ENCODE results near the gene OR9G4. TPM values are rescaled to one million over a fixed set of nuclear protein-coding genes. Genes with fewer than 3 reads are reported as not detected.

Gene OR9G4
- total RNA-seq = not detected
- not detected for polyA plus RNA-seq (2013, experiment 1 of 2)
- polyA plus RNA-seq (2013, experiment 2 of 2) = not detected
- long read RNA-seq, experiment 1 = 0 reads
- long read RNA-seq, experiment 2 = 0 reads
- long read RNA-seq, experiment 3 = 0 reads
- long read RNA-seq, experiment 4 = 0 reads

GRCh38 chr11:56748597-56748996 is at the start of gene OR9G4:
Gene OR9G4 (minus strand): TSS chr11:56748697. CDS start chr11:56743766, 4,931 bp downstream.
- Mint-ChIP-seq H3K36me3 (ENCODE audit: low read depth) (no peaks in the 10 kb centered on the region), H3K4me1 (no peaks in the 10 kb centered on the region), H3K9me3 (peaks cover 3% of the 10 kb centered on the region), H3K4me3 (no peak within 1 kb of the TSS), H3K27ac (no peak within 1 kb of the TSS), H3K27me3 (ENCODE audit: insufficient read depth) (no peaks in the 10 kb centered on the region)
- DNase-seq = no peak
- no peak within 1 kb of the TSS for H3K4me3 ChIP-seq (ENCODE audit: low read length)
- H3K4me1 ChIP-seq (ENCODE audit: control insufficient read depth, insufficient read depth, low read length) = no peaks in the 10 kb centered on the region
- H3K36me3 ChIP-seq (ENCODE audit: control insufficient read depth, insufficient read depth, low read length) = no peaks in the 10 kb centered on the region
- no peak within 1 kb of the TSS for H3K9ac ChIP-seq (ENCODE audit: extremely low read depth, low read length, poor library complexity, severe bottlenecking)
- no peak for TF ChIP-seq CTCF (conservative IDR thresholded peaks at IDR 0.05)
- no peaks in the 10 kb centered on the region for H3K9me3 ChIP-seq (ENCODE audit: control insufficient read depth, low read length)
- no peak within 1 kb of the TSS for H3K27ac ChIP-seq (ENCODE audit: low read depth, low read length)
- no CpG with 5 or more reads among the region's 1 CpG for WGBS, 2 experiments (ENCODE audit: insufficient coverage in 1 of 2, insufficient read length in 1 of 2)
- no peaks in the 10 kb centered on the region for H3K27me3 ChIP-seq (ENCODE audit: control insufficient read depth, insufficient read depth, low read length, poor library complexity, severe bottlenecking)

GRCh38 chr11:56783448-56784041 is 35.0 kb upstream of the OR9G4 start:
- Mint-ChIP-seq H3K4me3 (no peak overlapping the region), H3K4me1 (no peaks in the 10 kb centered on the region), H3K27me3 (ENCODE audit: insufficient read depth) (no peaks in the 10 kb centered on the region), H3K9me3 (peaks cover 7% of the 10 kb centered on the region), H3K36me3 (ENCODE audit: low read depth) (no peaks in the 10 kb centered on the region), H3K27ac (no peak overlapping the region)
- Histone ChIP-seq H3K27ac (ENCODE audit: low read depth, low read length) (no peak overlapping the region), H3K36me3 (ENCODE audit: control insufficient read depth, insufficient read depth, low read length) (no peaks in the 10 kb centered on the region), H3K4me3 (ENCODE audit: low read length) (no peak overlapping the region), H3K4me1 (ENCODE audit: control insufficient read depth, insufficient read depth, low read length) (no peaks in the 10 kb centered on the region), H3K27me3 (ENCODE audit: control insufficient read depth, insufficient read depth, low read length, poor library complexity, severe bottlenecking) (no peaks in the 10 kb centered on the region), H3K9ac (ENCODE audit: extremely low read depth, low read length, poor library complexity, severe bottlenecking) (no peak overlapping the region), H3K9me3 (ENCODE audit: control insufficient read depth, low read length) (peaks cover 20% of the 10 kb centered on the region)
- no peak for DNase-seq
- WGBS, 2 experiments (ENCODE audit: insufficient coverage in 1 of 2, insufficient read length in 1 of 2) = 17 to 23% methylated on average over 1 to 5 of the region's 6 CpGs
- peak; percentile 85 for TF ChIP-seq CTCF (conservative IDR thresholded peaks at IDR 0.05)

- Mint-ChIP-seq H3K4me1 (no peaks in the 10 kb centered on the region), H3K9me3 (peaks cover 7% of the 10 kb centered on the region), H3K27me3 (ENCODE audit: insufficient read depth) (no peaks in the 10 kb centered on the region), H3K4me3 (no peak overlapping the region), H3K36me3 (ENCODE audit: low read depth) (no peaks in the 10 kb centered on the region), H3K27ac (no peak overlapping the region)
- 93 to 96% methylated on average over 2 to 10 of the region's 10 CpGs for WGBS, 2 experiments (ENCODE audit: insufficient coverage in 1 of 2, insufficient read length in 1 of 2)
- Histone ChIP-seq H3K36me3 (ENCODE audit: control insufficient read depth, insufficient read depth, low read length) (no peaks in the 10 kb centered on the region), H3K4me3 (ENCODE audit: low read length) (no peak overlapping the region), H3K9ac (ENCODE audit: extremely low read depth, low read length, poor library complexity, severe bottlenecking) (no peak overlapping the region), H3K4me1 (ENCODE audit: control insufficient read depth, insufficient read depth, low read length) (no peaks in the 10 kb centered on the region), H3K9me3 (ENCODE audit: control insufficient read depth, low read length) (peaks cover 17% of the 10 kb centered on the region), H3K27ac (ENCODE audit: low read depth, low read length) (no peak overlapping the region), H3K27me3 (ENCODE audit: control insufficient read depth, insufficient read depth, low read length, poor library complexity, severe bottlenecking) (no peaks in the 10 kb centered on the region)
- no peak for DNase-seq
- TF ChIP-seq CTCF (conservative IDR thresholded peaks at IDR 0.05) = no peak
These were observed 33.8 kb upstream of the OR9G4 start for GRCh38 chr11:56782167-56782847.

Measured in endodermal cell (in vitro differentiated cells).